Stimulated activated CD4-positive, alpha-beta T cell treated with anti-CD3 and anti-CD28 coated beads, Interleukin-15, amount 100 ng/mL, for 48 hours (primary cell): ENCODE measurements around the gene VPS37D.
"Not testable (repeated sequence)": the region's sequence is repeated elsewhere in the genome, so short reads cannot be mapped to it uniquely, and the experiment has no call there.

Experiments
- DNase-seq, 2 donors: peaks; one replicate each; pipeline ENCODE4 v3.0.0-alpha.2; 2020; ENCODE audit warnings: low read depth in 2 of 2

The VPS37D gene

DNA sequence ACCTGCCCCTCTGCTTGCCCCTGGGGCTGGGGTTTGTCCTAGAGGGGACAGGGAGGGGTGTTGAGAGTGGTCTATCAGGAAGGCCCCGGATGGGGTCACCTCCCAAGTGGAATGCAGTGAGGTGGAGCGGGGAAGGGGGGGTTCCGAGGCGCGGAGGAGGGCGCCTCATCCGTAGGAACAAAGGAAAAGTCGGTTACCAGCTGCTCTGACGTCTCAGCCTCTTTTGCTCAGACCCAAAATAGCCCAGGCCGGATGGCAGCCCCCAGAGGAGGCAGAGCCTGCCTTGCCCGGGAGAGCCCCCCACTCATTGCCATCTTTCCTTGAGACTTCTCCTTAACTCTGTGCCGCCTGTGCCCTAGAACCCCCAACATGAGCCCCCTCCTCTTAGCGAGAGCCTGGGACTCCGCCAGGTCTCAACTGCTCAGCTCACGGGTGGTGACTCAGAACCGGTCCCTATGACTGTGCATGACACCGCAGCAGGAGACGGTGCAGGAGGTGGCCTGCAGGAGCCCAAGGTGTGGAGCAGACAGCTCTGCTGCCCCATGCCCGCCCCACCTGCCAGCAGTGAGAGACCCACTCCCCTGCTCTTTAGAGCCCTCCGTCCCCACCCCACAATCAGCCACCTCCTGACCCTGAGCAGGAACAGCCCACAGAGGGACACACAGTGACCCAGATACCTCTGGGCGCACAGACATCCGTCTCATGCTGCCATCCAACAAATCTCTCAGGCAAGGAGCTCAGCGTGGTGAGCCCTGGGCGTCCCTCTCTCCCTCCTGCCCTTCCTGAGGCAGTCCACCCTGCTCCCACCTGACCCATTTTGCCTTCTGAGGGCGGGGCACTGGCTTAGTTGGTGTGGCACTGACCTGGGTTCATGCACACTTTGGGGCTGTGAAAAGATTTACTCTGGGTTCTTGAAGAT is 38.8 kb downstream of the VPS37D start:
- peak; percentile 41 to 47 for DNase-seq

DNA sequence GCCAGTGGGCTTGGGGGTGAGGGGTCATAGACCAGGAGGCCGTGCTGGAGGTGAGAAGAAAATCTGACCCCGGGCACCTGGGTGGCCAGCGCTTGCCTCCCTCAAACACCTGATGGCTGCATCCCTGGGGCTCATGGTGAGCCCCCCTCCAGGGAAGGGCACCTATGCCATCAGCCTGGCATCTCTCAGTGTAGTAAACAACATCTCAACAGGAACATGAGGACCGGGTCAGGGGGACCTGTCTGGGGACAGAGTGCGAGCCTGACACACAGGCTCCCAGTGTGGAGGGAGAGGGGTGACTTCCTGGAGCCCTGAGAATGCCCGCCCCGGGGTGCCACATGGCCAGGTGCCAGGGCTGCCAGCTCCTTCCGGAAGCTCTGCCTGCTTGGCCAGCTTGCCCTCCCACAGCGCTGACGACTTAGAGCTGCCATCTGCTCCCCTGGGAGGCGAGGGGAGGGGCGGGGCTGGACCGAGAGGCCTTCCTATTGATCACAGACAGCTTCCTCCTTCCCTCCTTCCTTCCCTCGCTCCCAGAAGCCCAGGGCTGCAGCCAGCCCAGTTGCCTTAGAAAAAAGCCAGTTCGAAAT is 39.5 kb downstream of the VPS37D start:
- no peak for DNase-seq

DNA sequence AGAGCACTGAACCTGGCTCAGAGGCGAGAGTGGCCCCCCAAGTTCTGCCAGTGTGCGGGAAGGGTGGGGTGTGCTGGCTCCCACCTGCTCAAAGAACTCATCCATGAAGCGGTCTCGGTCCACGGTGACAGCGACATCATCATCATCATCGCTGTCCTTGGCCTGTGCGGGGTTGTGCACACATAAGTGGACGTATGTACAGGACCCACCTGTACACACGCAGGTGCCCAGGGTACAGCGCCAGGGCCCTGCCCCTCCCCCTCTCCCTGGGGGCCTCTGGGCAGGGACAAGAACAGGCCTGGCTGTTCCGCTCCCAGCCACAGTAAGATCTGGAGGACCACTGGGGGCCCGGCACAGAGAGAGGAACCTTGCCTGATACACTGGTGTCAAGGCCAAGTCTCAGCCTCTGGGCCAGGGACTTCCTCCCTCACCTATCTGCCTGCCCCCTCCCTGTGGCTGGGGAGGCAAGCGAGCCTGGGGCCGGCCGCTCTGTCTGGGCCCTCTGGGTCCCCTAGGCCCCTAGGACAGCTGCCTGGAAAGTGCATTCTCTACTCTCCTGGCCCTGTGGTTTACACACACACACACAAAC is 41.4 kb downstream of the VPS37D start:
- no peak for DNase-seq

DNA sequence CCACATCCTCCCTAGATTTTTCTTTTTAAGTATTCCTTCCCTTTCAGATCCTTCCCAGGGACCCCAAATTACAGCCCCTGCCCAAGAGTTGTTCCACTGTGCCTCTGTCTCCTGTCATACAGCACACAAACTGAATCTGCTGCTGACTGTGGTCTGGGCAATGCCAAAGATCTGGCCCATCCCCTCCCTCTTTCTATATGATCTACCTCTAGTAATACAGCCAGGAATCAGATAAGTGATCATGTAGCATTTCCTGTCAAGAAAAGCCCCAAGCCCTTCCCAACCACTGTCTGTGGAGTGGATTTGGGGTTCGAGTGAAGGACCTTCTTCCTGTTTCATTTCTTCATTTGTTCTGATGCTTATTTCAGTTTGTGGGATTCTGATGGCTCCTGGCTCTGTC is 45.1 kb downstream of the VPS37D start:
- DNase-seq: no peak

DNA sequence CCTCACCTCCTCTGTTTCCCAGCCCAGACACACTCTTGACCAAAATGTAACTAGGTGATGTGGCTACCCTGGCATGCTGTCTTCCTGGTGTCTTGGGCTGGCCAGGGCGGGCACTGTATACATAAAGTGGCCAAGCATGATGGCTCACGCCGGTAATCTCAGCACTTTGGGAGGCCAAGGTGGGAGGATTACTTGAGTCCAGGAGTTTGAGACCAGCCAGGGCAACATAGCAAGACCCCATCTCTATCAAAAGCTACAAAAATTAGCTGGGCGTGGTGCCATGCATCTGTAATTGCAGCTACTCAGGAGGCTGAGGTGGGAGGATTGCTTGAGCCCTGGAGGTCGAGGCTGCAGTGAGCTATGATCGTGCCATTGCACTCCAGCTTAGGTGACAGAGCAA is 45.7 kb downstream of the VPS37D start:
- DNase-seq: not testable (repeated sequence)

DNA sequence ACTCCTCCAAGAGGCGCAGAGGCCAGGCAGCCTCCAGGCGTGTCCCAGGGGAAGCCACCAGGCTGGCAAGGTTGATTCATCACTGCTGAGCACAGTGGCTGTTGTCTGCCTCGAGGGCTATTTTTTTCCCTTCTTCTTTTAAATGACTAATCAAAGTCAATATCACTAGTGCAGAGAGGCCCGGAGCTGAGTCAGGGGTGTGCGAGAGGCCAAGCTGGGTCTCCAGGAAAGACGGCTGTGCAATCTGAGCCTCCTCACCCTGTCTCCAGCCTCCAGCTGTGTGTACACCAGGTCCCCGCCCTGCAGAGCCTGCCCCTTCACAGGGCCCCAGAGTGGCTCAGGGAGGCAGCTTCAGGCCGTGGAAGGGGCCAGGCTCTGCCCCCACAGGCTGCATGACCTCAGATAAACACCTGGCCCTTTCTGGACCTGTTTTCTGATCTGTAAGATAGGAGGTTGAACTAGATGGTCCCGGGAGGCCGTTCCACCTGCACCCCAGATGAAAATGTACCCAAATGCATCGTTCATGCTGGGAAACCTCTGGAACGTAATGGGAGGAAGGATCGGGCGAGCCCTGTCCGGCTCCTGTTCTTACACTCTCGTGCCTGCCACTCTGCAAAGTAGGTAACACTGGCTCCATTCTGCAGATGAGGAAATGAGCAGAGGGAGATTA is 48.2 kb downstream of the VPS37D start:
- DNase-seq: peak; percentile 77 to 81

DNA sequence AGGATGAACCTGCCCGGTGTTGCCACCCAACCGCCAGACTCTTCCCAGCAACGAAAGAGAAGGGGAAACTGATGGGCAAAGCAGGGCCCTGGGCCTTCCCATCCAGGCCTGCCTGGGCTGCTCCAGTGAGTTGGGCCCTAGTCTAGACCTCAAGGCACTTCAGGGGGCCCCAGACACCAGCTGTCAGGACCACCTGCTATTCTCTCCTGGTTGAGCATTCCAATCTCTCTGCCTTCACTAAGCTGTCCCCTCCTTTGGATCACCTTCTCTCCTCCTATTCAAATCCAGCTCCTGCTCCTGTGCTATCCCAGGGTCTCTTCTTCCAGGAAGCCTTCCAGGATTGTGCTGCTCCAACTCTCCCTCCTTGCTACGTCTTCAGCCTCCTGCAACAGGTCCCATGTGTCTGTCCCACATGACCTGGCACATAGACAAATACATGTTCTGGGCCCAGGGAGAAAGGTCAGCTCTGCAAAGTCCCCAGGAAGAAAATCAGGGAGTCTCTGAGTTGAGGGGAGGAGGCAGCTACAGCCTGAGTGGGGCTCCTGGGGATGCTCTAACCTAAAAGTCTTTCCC is 48.8 kb downstream of the VPS37D start:
- no peak for DNase-seq

DNA sequence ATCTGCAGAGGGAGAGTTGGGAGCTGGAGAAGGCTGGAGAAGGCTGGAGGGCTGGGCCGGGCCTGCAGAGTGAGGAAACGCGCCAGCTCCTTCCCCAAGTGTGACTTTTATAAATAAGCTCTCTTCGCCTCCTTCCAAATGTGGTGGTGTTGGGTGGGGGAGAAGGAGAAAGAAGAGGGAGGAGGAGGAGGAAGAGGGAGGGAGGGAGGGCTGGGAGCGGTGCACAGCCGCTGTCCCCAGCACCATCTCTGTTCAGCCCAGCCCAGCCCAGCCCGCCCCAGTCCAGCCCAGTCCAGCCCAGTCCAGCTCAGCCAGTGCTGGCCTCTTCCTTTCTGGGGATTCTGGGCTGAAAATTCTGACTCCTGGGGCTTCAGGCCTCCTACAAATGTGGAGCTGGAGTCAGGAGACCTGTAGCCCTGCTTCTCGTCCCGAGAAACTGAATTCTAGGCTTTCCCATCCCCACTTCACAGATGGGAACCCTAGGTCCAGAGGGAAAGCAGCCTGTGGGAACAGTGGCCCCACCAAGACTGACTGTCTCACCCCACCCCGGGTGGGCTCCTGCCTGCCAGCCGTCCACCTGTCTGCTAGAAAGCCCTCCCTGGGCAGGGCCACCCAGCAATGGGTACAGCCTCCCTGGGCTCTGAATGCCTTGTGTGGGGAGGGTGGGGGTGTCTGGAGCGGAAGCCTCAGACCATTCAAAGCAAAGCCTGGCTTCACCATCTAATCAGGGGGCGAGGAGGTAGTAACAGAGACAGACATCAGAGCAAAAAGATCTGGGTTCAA is 49.6 kb downstream of the VPS37D start:
- no peak for DNase-seq

DNA sequence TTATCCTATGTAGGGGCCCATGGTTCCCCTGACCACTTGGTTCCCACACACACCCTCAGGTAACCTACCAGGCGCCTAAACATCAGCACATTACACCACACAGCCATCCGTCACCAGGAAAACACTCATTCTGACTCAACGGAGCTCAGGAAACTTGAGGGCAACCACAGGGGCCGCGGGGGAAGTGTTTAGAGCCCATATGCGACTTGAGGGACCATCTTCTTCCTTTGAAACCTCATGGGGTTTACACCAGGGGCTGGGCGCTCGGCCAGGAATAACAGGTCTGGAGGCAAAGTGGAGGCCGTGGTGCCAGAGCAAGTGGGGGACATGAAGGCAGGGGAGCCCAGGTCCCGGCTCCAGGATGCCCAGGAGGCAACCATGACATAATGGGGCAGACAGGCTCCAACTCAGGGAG is 50.4 kb downstream of the VPS37D start:
- DNase-seq: peak; percentile 66 to 72

DNA sequence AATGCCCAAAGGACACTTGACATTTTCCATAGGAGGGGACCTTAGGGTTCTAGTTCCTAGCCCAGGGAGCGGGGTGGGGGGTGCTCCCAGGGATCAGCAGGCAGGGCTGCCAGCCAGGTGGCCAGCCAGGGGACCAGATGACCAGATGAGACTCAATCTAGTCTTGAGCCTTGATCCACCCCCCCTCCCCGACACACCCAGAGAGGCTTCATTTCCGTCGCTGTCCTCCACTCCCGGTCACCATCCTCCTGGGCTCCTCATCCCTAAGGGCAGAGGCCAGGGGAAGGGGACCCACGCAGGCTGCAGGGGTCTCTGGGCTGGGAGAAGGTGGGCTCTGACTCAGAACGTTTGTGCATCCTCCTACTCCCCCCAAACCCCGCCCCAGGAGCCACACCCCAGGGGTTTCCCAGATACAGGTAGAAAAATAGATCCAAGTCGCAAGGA is 50.8 kb downstream of the VPS37D start:
- DNase-seq: no peak

DNA sequence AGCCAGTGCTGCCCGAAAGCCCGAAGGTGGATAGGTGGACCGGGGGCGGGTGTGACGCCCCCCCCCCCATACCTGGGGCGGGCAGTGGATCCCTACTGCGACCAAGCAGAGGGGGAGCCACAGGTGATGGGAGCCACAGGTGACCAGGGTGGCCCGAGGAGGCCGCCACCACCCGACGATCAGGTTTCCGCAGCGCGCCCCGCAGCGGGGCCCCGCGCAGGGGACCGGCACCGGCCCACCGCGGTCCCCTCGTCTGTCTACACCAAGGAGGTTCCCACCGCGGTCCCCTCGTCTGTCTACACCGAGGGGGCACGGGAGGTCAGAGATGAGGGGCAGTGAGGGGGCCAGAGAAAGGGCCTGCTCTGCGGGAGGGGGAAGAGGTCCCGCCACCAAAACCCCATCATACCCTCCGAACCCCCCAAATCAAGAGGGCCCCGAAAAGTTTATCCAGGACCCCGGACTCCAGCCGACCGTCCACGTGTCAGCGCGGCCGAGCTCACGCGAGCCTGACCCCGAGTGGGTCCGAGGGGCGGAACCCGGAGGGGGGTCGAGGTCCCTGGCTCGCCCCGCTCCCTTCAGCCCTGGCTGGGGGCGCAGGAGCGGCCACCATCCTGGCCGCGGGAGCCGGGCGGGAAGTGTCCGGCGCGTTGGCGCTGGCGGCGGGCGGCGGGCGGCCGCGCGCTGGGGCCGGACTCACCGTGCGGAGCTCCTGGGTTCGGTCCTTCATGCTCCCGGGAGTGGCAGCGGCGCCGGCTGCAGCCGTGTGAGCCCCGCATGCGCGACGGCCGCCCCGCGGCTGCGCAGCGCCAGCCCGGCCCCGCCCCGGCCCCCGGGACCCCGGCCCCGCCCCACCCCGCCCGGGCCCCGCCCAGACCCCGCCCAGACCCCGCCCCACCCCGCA is 51.5 kb downstream of the VPS37D start, which contains the start of gene STX1A:
Gene STX1A (minus strand): TSS at position 765 of the 901 bp plus-strand sequence. CDS start 38 bp downstream, at position 727.
- DNase-seq: peak; percentile 48 to 54

DNA sequence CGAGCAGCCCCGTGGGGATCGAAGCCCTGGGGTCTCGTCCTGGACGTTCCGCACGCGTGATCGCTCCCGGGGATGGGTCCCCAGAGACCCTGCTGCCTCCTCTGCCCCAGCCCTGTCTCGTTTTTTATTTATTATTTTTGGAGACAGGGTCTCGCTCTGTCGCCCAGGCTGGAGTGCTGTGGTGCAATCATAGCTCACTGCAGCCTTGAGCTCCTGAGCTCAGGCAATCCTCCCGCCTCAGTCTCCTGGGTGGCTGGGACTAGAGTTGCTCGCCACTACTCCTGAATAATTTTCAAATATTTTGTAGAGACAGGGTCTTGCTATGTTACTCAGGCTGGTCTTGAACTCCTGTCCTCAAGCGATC is 52.2 kb downstream of the VPS37D start:
- no peak for DNase-seq

DNA sequence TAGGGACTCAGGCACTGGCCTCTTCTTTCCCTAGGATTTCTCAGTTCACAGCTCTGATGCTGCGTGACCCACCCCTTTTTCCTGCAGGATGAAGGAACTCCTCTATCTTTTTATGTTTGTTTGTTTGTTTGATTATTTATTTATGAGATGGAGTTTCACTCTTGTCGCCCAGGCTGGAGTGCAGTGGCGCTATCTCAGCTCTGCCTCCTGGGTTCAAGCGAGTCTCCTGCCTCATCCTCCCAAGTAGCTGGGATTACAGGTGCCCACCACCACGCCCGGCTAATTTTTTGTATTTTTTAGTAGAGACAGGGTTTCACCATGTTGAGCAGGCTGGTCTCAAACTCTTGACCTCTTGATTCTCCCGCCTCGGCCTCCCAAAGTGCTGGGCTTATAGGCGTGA is 52.8 kb downstream of the VPS37D start:
- DNase-seq: not testable (repeated sequence)

DNA sequence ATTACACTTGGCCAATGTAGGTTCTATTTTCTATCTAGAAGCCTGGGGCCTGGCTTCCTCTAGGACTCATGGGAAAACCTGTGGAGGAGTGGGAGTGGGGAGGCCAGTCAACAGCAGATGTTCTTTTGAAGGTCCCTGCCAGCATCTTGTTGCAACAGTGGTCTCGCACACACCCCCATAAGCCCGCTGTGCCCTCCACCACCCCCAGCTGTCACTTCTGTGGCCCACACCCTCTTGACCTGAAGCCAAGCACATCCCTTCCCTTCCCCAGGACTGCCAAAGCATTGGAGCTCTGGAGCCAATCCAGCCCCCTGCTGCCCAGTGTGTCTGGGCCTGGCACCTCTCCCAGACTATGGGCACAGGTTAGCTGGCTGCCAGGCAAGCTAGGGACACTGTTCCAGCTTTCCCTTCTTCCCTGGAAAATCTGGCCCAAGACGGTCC is 53.8 kb downstream of the VPS37D start:
- no peak for DNase-seq
